ENCODE data around the gene TMEM200C.
"Not testable (repeated sequence)": the region's sequence is repeated elsewhere in the genome, so short reads cannot be mapped to it uniquely, and the experiment has no call there.

TMEM200C gene

GRCh38 chr18:5876891-5877290 is 18.4 kb downstream of the TMEM200C start:
- TF ChIP-seq POLR2A (IDR thresholded peaks at IDR 0.05; ENCODE audit: low read length) (no peak), GATA1 (IDR thresholded peaks at IDR 0.05; ENCODE audit: low read depth, low read length) (no peak)
- no peak for DNase-seq

- no peak for DNase-seq
- TF ChIP-seq GATA1 (IDR thresholded peaks at IDR 0.05; ENCODE audit: low read depth, low read length) (no peak), POLR2A (IDR thresholded peaks at IDR 0.05; ENCODE audit: low read length) (no peak)
Measured at GRCh38 chr18:5874336-5874735, 21.0 kb downstream of the TMEM200C start.

GRCh38 chr18:5872886-5873285 is 22.4 kb downstream of the TMEM200C start:
- TF ChIP-seq GATA1 (IDR thresholded peaks at IDR 0.05; ENCODE audit: low read depth, low read length) (no peak), POLR2A (IDR thresholded peaks at IDR 0.05; ENCODE audit: low read length) (no peak)
- DNase-seq: no peak

- TF ChIP-seq GATA1 (IDR thresholded peaks at IDR 0.05; ENCODE audit: low read depth, low read length) (no peak), POLR2A (IDR thresholded peaks at IDR 0.05; ENCODE audit: low read length) (no peak)
- DNase-seq: no peak
Measured at GRCh38 chr18:5871426-5871825, 23.9 kb downstream of the TMEM200C start.

GRCh38 chr18:5868218-5868854 is 27.0 kb downstream of the TMEM200C start:
- DNase-seq: peak; percentile 76 to 81

GRCh38 chr18:5865521-5865920 is 29.8 kb downstream of the TMEM200C start:
- TF ChIP-seq POLR2A (IDR thresholded peaks at IDR 0.05; ENCODE audit: low read length) (no peak), GATA1 (IDR thresholded peaks at IDR 0.05; ENCODE audit: low read depth, low read length) (no peak)
- no peak for DNase-seq

More at GRCh38 chr18:5868218-5868854, 27.0 kb downstream of the TMEM200C start:
- TF ChIP-seq GATA1 (IDR thresholded peaks at IDR 0.05; ENCODE audit: low read depth, low read length) (no peak), POLR2A (IDR thresholded peaks at IDR 0.05; ENCODE audit: low read length) (no peak)

- not testable (repeated sequence) for DNase-seq
Measured at GRCh38 chr18:5862127-5862526, 33.2 kb downstream of the TMEM200C start.

- no peak for TF ChIP-seq POLR2A (IDR thresholded peaks at IDR 0.05; ENCODE audit: low read length)
- TF ChIP-seq GATA1 (IDR thresholded peaks at IDR 0.05; ENCODE audit: low read depth, low read length): no peak
- DNase-seq: no peak
Measured at GRCh38 chr18:5857180-5857579, 38.1 kb downstream of the TMEM200C start.

- TF ChIP-seq POLR2A (IDR thresholded peaks at IDR 0.05; ENCODE audit: low read length): no peak
- TF ChIP-seq GATA1 (IDR thresholded peaks at IDR 0.05; ENCODE audit: low read depth, low read length): no peak
- no peak for DNase-seq
Measured at GRCh38 chr18:5853253-5853652, 42.1 kb downstream of the TMEM200C start.

- DNase-seq: no peak
- TF ChIP-seq GATA1 (IDR thresholded peaks at IDR 0.05; ENCODE audit: low read depth, low read length) (no peak), POLR2A (IDR thresholded peaks at IDR 0.05; ENCODE audit: low read length) (no peak)
Measured at GRCh38 chr18:5851998-5852397, 43.3 kb downstream of the TMEM200C start.

- DNase-seq: no peak
- TF ChIP-seq POLR2A (IDR thresholded peaks at IDR 0.05; ENCODE audit: low read length) (no peak), GATA1 (IDR thresholded peaks at IDR 0.05; ENCODE audit: low read depth, low read length) (no peak)
Measured at GRCh38 chr18:5842653-5843052, 52.7 kb downstream of the TMEM200C start.

GRCh38 chr18:5841518-5841917 is 53.8 kb downstream of the TMEM200C start:
- TF ChIP-seq GATA1 (IDR thresholded peaks at IDR 0.05; ENCODE audit: low read depth, low read length) (no peak), POLR2A (IDR thresholded peaks at IDR 0.05; ENCODE audit: low read length) (no peak)
- DNase-seq: no peak

GRCh38 chr18:5840547-5840946 is 54.8 kb downstream of the TMEM200C start:
- TF ChIP-seq POLR2A (IDR thresholded peaks at IDR 0.05; ENCODE audit: low read length) (no peak), GATA1 (IDR thresholded peaks at IDR 0.05; ENCODE audit: low read depth, low read length) (no peak)
- no peak for DNase-seq

GRCh38 chr18:5840025-5840424 is 55.3 kb downstream of the TMEM200C start:
- TF ChIP-seq GATA1 (IDR thresholded peaks at IDR 0.05; ENCODE audit: low read depth, low read length): no peak
- TF ChIP-seq POLR2A (IDR thresholded peaks at IDR 0.05; ENCODE audit: low read length): no peak
- no peak for DNase-seq

- no peak for DNase-seq
Measured at GRCh38 chr18:5839102-5839501, 56.2 kb downstream of the TMEM200C start.

More at GRCh38 chr18:5839102-5839501, 56.2 kb downstream of the TMEM200C start:
- no peak for TF ChIP-seq POLR2A (IDR thresholded peaks at IDR 0.05; ENCODE audit: low read length)
- TF ChIP-seq GATA1 (IDR thresholded peaks at IDR 0.05; ENCODE audit: low read depth, low read length): no peak
